HG03558 (cell line): Measurements from ENCODE around the gene C1orf21.

ENCODE experiments used
- ATAC-seq: cut with Tn5 transposase; IDR thresholded peaks from one replicate; pipeline ENCODE4 v1.9.1; 2021; ENCODE audit warnings: moderate number of reproducible peaks; ENCODE audit not compliant: unreplicated experiment; ENCODE audit errors: extremely low read depth

Gene C1orf21

GRCh38 chr1:184617433-184618029 lies 230.7 kb downstream of the C1orf21 start:
- ATAC-seq: no peak

DNA sequence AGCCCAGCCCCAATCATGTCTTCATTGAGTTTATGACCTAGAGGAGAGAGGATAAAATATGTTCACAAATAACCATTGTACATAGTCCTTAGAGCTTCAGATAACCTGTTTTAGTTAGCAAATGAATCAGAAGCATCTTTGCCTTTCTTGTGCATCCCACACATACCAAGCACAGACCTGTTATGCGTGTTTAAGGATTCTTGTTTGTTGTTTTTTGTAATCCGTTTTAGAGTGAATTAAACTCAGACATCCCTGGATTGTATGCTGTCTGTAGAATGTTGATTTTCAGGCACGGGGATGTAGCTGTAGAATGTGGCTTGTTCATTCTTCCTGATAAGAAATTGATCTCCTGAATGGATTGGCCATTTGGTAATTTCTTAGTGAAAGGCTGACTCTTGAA lies 232.0 kb downstream of the C1orf21 start:
- no peak for ATAC-seq

DNA sequence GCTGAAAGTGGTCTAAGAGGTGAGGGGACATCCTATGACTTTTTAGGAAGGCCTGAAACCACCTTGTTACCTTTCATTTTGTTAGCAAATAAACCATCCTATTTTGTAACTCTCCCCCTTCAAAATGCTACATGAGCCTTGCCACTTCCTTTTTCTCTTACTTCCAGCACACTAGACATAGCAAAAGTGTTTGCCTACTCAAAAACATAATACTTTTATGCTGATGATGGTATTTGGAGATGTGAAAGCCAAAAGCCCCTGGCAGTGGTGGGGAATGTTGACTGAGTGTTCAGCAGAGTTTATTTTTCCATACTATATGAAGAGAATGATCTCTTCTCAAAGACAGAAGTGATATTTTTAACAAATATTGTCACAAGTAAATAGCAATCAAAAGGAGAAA lies 233.6 kb downstream of the C1orf21 start:
- no peak for ATAC-seq

GRCh38 chr1:184621260-184621659 lies 234.4 kb downstream of the C1orf21 start:
- no peak for ATAC-seq

- ATAC-seq: no peak
Observed at GRCh38 chr1:184622136-184622823, 235.5 kb downstream of the C1orf21 start.

DNA sequence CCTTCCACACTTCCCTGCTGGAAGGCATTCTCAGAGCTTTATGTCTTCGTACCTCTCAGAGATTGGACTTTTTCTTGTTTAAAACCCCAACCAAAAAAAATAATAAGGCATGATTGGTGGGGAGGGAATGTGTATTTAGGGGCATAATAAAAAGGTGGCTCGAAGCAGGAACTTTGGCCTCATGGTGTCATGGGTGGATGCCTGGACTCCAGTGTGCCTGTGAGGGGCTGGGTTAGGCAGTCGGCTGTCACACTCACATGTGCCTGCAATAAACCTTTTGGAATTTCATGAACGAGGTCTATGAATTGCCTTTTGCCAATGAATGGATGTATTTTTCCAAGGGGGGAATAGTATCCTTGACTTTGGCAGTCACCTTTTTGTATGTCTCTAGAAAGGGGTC lies 236.6 kb downstream of the C1orf21 start:
- no peak for ATAC-seq

DNA sequence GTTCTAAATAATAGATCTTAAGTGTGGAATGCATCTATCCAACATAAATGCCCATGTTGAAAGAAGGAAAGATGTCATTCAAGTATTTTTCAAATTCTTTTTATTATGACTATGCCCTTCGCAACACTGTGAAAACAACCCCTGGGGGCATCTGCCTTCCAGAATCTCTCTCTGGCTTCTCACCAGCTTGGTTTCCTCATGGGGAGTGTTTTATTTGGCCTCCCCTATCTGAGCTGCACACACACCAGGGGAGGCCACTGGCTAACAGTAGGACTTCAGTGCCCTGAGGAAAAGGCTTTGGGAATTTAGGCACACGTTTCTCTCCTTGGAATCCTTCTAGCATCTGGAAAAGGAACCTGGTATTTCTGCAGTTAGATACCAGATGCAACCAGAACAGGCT lies 237.2 kb downstream of the C1orf21 start:
- ATAC-seq: no peak

GRCh38 chr1:184624626-184625025 lies 237.8 kb downstream of the C1orf21 start:
- no peak for ATAC-seq

DNA sequence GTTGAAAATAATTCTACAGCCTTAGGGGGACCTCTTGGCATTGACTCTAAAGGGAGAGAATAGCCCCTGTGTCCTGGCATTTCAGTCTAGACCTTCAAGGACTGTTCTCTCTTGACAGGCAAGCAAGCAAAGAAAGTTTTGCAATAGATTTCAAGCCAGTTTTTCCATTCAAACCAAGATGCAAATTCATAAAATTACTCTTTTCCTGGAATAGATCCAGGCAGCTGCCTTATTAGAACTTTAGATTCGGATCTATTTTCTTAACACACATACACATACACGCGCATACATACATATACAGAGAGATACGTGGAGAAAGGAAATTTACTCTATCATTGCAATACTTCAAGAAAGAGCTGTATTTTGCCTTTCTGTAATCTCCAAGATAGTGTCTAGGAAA lies 238.4 kb downstream of the C1orf21 start:
- no peak for ATAC-seq

- no peak for ATAC-seq
Observed at GRCh38 chr1:184626076-184627006, 239.5 kb downstream of the C1orf21 start.

- no peak for ATAC-seq
Observed at GRCh38 chr1:184627007-184627341, 240.1 kb downstream of the C1orf21 start.

DNA sequence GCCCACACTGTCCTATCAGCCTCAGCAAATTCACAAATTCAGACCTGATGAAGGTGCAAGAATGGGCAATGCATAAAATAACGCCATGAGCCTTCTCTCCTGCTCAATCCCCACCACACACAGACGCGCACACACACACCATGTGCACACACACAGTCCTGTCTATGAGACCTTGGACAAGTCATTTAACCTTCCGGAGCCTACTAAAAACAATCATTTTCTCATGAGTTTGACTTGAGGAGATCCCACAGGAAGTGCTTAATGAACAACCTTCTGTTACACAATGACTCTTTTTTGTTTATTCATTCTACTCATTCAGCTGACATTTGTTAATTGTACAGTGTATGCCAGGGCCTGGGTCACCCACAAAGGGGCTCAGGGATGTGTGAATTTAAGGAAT lies 242.4 kb downstream of the C1orf21 start:
- ATAC-seq: no peak

GRCh38 chr1:184630679-184631060 lies 243.8 kb downstream of the C1orf21 start:
- ATAC-seq: no peak

DNA sequence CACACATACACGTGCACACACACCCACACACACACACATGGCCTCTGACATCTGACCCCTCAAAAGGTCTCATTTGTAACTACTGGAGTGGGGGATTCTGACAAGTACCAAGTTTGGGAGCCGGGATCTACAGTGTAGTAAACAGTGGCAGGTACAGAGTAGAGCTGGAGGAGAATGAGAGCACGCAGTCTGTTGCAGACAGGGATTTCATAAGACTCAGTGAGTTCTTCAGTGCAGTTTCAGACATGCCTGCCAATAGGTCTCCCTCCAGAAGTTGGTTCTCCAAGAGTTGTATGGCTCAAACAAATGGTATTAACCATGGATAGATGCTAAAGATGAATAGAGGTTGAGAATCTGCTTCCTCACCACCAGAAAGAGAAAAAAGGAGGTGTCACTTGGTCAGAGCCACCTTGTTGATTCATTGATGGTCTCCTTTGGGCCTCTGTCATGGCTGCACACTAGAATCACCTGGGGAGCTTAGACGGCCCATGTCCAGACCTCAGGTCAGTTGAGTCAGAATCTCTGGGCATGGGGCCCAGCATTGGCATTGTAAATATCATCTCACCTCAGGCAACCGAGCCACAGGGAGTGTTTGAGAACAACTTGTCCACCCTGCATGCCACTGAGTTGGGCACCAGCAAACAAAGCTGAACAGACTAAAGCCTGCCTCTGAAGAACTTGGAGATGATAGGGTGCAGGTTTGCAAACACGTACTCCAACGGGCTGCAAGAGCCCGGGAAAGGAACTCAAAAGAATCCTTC lies 245.8 kb downstream of the C1orf21 start:
- no peak for ATAC-seq

GRCh38 chr1:184633785-184634184 lies 247.0 kb downstream of the C1orf21 start:
- no peak for ATAC-seq

- ATAC-seq: no peak
Observed at GRCh38 chr1:184634296-184634695, 247.5 kb downstream of the C1orf21 start.

- no peak for ATAC-seq
Observed at GRCh38 chr1:184635347-184635979, 248.6 kb downstream of the C1orf21 start.

- ATAC-seq: no peak
Observed at GRCh38 chr1:184635980-184636431, 249.2 kb downstream of the C1orf21 start.

GRCh38 chr1:184637664-184638240 lies 250.9 kb downstream of the C1orf21 start:
- ATAC-seq: no peak

DNA sequence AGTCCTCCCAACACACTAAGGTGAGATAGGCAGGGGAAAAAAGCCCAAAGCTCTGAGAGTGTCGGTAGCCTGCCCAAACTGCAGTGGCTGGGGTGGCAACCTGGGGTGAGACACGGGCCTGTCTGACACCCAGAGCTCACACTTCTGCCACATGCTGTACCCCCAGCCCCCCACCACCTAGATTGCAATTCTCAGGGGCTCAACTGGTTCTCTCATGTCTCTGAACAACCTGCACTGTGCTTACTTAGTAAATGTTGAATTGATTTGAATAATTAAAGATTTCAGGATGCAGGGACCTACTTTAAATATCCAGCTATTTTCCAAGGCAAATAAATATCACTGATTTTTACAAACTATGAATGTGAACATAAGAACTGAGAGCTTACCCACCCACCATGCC lies 252.4 kb downstream of the C1orf21 start:
- ATAC-seq: no peak
